HL-60 (cell line): ENCODE measurements around the gene MRAS.

Experiments used
- CTCF ChIP-seq: IDR thresholded peaks from one replicate; pipeline ENCODE4 v1.5.1; 2011; ENCODE audit warnings: low read length, control low read depth, inconsistent platforms; ENCODE audit not compliant: insufficient read depth
- GABPA ChIP-seq: IDR thresholded peaks from 2 replicates; pipeline ENCODE4 v1.6.1; 2012; ENCODE audit warnings: low read depth
- POLR2AphosphoS5 ChIP-seq: IDR thresholded peaks from 2 replicates; pipeline ENCODE4 v1.6.1; 2012; ENCODE audit warnings: low read depth
- REST ChIP-seq: IDR thresholded peaks from 2 replicates; pipeline ENCODE4 v1.6.1; 2012; ENCODE audit warnings: low read depth; ENCODE audit not compliant: insufficient replicate concordance
- SPI1 ChIP-seq: IDR thresholded peaks from 2 replicates; pipeline ENCODE4 v1.6.1; 2012; ENCODE audit warnings: low read depth, mild to moderate bottlenecking, borderline replicate concordance

GRCh38 chr3:138406606-138407005 lies 58.2 kb downstream of the MRAS start:
- TF ChIP-seq CTCF (no peak), POLR2AphosphoS5 (no peak), REST (no peak), GABPA (no peak), SPI1 (no peak)
